ENCODE measurements around the gene AHDC1. TPM values are rescaled to one million over a fixed set of nuclear protein-coding genes. Genes with fewer than 3 reads are reported as not detected.
A peak's percentile ranks its signal among the peaks of the same experiment; 100 is the strongest.

AHDC1 gene
- total RNA-seq, 1 experiment from 2014 or later: 33.7 TPM

DNA sequence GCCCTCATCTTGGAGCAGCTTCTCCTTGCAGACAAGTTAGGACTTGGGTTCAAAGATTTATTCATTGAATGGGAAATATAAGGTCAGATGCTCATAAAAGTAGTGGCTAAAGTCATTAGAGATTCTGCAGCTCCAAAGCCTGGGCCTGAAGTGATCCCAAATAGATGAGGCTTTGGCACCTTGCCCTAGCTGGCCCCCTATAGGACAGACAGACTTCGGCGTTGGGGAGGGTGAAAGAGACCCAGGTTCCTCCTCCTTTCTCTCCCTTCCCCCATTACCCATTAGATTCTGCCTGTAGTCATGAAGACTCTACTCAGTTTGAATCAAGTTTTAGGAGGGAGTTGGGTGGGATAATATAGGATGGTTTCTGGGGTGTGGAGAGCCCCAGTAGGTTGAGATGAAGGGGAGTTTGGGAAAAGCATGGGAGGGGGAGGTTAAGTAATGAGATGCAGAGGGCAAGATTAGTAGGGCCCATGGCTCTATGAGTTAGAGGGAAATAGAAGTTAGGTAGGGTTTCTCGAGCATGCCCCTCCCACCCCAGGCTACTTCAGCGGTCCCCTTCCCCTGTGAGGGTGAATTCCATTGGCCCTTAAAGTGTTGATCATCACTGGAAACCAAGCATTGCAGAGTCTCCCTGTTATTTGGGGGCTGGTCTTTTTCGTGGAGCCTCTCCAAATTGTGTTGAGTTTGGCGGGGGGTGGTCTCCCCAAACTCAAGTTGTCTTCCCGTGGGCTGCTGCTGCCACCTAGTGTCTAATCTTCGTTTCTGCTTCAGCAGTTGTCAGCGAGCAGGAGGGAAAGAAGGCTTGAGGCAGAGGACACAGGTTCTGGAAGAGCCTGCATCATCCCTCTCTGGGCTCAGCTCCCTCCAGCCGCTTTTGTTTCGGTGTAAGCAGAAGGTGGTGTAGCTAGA, 2.1 kb upstream of the AHDC1 start:
- Histone ChIP-seq H3K36me3 (ENCODE audit: control insufficient read depth in 1 of 2, insufficient read depth in 2 of 2, low read length in 2 of 2) (no peaks in the 10 kb centered on the region), H4K20me1 (ENCODE audit: insufficient read depth) (peaks cover 4% of the 10 kb centered on the region; the same call in 1 of the 2 replicates), H3K4me2 (ENCODE audit: low read length) (peak overlapping the region; percentile 41), H3K4me1 (ENCODE audit: control insufficient read depth in 1 of 2, insufficient read depth in 2 of 2, low read length in 2 of 2) (peaks cover 19 to 51% of the 10 kb centered on the region in 2 experiments), H3K9ac (ENCODE audit: low read length) (no peak overlapping the region), H2AFZ (ENCODE audit: low read depth, low read length, poor library complexity, severe bottlenecking) (no peak overlapping the region), H3K27me3 (ENCODE audit: insufficient read depth, low read length) (no peaks in the 10 kb centered on the region), H3K4me3 (replicated peaks in 1 of 2; ENCODE audit: low read depth in 1 of 2, low read length in 2 of 2) (no peak overlapping the region), H3K27ac (ENCODE audit: low read depth, low read length) (no peak overlapping the region), H3K79me2 (ENCODE audit: insufficient read depth, low read length) (peaks cover 22% of the 10 kb centered on the region), H3K9me2 (ENCODE audit: insufficient read depth) (no peaks in the 10 kb centered on the region), H3K9me3 (ENCODE audit: control insufficient read depth in 1 of 2, insufficient read depth in 1 of 2, low read depth in 1 of 2, low read length in 2 of 2) (no peaks in the 10 kb centered on the region)
- TF ChIP-seq CEBPB (IDR thresholded peaks at IDR 0.05; ENCODE audit: low read depth) (no peak), CTCF (IDR thresholded peaks at IDR 0.05 in 2 of 3, conservative IDR thresholded peaks at IDR 0.05 in 1 of 3; ENCODE audit: borderline replicate concordance in 1 of 3, insufficient read depth in 1 of 3, low read depth in 2 of 3, low read length in 2 of 3) (peak in 2 of 3 experiments; percentile 84 to 94; a peak in 4 of 6 replicates)
- CTCF ChIA-PET: interaction anchor here (0.8 to 7.2 kb wide), 17 partner anchors 38 to 1271 kb away, joined by 3 to 74 read pairs (median 5); partner anchors contain the start of genes FAM76A and MAP3K6
- BruUV-seq (replicated peaks): no TSS peak
- POLR2A ChIA-PET: interaction anchor here (1.2 kb wide), 1 partner anchor 48 kb away, joined by 3 read pairs; no protein-coding TSS in a partner anchor
- DNase-seq (ENCODE audit: low read depth, low spot score): peak; percentile 51
- RAD21 ChIA-PET (ENCODE audit: low non-redundant PET in 1 of 2, low total read pairs in 2 of 2, uncharacterized antibody in 2 of 2, unreplicated experiment in 2 of 2): interaction anchor here (0.7 to 3.8 kb wide), 11 partner anchors 25 to 305 kb away, joined by 3 to 25 read pairs (median 5); partner anchors contain the start of gene IFI6 (in 1 of the 2)
- intact Hi-C loops (cut with micrococcal nuclease): loop anchor here (1.0 to 10.0 kb wide), 4 partner anchors 190 to 561 kb away; no protein-coding TSS in a partner anchor
- peak; percentile 42 for ATAC-seq

GRCh38 chr1:27605300-27605766, 1.4 kb upstream of the AHDC1 start:
- ChIA-PET CTCF (interaction anchor here (0.9 to 7.2 kb wide), 8 partner anchors 37 to 308 kb away, joined by 3 to 74 read pairs (median 20); partner anchors contain the start of gene FAM76A), RAD21 (ENCODE audit: low non-redundant PET in 1 of 2, low total read pairs in 2 of 2, uncharacterized antibody in 2 of 2, unreplicated experiment in 2 of 2) (interaction anchor here (1.1 to 2.8 kb wide), 4 partner anchors 48 to 189 kb away, joined by 3 to 20 read pairs (median 12); no protein-coding TSS in a partner anchor), POLR2A (no interaction called here)
- H3K27ac ChIP-seq (ENCODE audit: low read depth, low read length): peak overlapping the region; percentile 21; the same call in 1 of the 2 replicates
- no TSS peak for BruUV-seq (replicated peaks)
- H3K9me3 ChIP-seq (ENCODE audit: control insufficient read depth in 1 of 2, insufficient read depth in 1 of 2, low read depth in 1 of 2, low read length in 2 of 2): no peaks in the 10 kb centered on the region
- intact Hi-C loops (cut with micrococcal nuclease): loop anchor here (10.0 kb wide), 1 partner anchor 561 kb away; no protein-coding TSS in a partner anchor
- H2AFZ ChIP-seq (ENCODE audit: low read depth, low read length, poor library complexity, severe bottlenecking): no peak overlapping the region
- DNase-seq (ENCODE audit: low read depth, low spot score) (no peak), ATAC-seq (no peak)
- peaks cover 29% of the 10 kb centered on the region for H3K79me2 ChIP-seq (ENCODE audit: insufficient read depth, low read length)
- no peaks in the 10 kb centered on the region for H3K36me3 ChIP-seq (ENCODE audit: control insufficient read depth in 1 of 2, insufficient read depth in 2 of 2, low read length in 2 of 2)
- H3K4me3 ChIP-seq (replicated peaks in 1 of 2; ENCODE audit: low read depth in 1 of 2, low read length in 2 of 2): no peak overlapping the region
- H4K20me1 ChIP-seq (ENCODE audit: insufficient read depth): peaks cover 5% of the 10 kb centered on the region; the same call in 1 of the 2 replicates
- TF ChIP-seq RAD21 (IDR thresholded peaks at IDR 0.05; ENCODE audit: low read depth) (no peak), POLR2AphosphoS5 (IDR thresholded peaks at IDR 0.05; ENCODE audit: low read depth, low read length) (no peak)
- no peaks in the 10 kb centered on the region for H3K27me3 ChIP-seq (ENCODE audit: insufficient read depth, low read length)
- peaks cover 26 to 59% of the 10 kb centered on the region in 2 experiments for H3K4me1 ChIP-seq (ENCODE audit: control insufficient read depth in 1 of 2, insufficient read depth in 2 of 2, low read length in 2 of 2)
- no peaks in the 10 kb centered on the region for H3K9me2 ChIP-seq (ENCODE audit: insufficient read depth)
- no peak overlapping the region for H3K9ac ChIP-seq (ENCODE audit: low read length)
- H3K4me2 ChIP-seq (ENCODE audit: low read length): no peak overlapping the region

Data from HCT116 (cell line).